ENCODE data around the gene PPP6R2.
"Not testable (repeated sequence)": the region's sequence is repeated elsewhere in the genome, so short reads cannot be mapped to it uniquely, and the experiment has no call there.

PPP6R2 gene

GRCh38 chr22:50318698-50319411 lies 24.3 kb upstream of the PPP6R2 start:
- TF ChIP-seq MYC (IDR thresholded peaks at IDR 0.05; ENCODE audit: low read depth, low read length) (no peak), POLR2A (IDR thresholded peaks at IDR 0.05; ENCODE audit: extremely low read depth, insufficient read length) (no peak)
- TF ChIP-seq, protein P1, sequence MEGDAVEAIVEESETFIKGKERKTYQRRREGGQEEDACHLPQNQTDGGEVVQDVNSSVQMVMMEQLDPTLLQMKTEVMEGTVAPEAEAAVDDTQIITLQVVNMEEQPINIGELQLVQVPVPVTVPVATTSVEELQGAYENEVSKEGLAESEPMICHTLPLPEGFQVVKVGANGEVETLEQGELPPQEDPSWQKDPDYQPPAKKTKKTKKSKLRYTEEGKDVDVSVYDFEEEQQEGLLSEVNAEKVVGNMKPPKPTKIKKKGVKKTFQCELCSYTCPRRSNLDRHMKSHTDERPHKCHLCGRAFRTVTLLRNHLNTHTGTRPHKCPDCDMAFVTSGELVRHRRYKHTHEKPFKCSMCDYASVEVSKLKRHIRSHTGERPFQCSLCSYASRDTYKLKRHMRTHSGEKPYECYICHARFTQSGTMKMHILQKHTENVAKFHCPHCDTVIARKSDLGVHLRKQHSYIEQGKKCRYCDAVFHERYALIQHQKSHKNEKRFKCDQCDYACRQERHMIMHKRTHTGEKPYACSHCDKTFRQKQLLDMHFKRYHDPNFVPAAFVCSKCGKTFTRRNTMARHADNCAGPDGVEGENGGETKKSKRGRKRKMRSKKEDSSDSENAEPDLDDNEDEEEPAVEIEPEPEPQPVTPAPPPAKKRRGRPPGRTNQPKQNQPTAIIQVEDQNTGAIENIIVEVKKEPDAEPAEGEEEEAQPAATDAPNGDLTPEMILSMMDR (IDR thresholded peaks at IDR 0.05; ENCODE audit: low read depth, low read length), result no peak
- TF ChIP-seq, protein P2, sequence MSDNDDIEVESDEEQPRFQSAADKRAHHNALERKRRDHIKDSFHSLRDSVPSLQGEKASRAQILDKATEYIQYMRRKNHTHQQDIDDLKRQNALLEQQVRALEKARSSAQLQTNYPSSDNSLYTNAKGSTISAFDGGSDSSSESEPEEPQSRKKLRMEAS (IDR thresholded peaks at IDR 0.05; ENCODE audit: low read depth, low read length), result no peak

DNA sequence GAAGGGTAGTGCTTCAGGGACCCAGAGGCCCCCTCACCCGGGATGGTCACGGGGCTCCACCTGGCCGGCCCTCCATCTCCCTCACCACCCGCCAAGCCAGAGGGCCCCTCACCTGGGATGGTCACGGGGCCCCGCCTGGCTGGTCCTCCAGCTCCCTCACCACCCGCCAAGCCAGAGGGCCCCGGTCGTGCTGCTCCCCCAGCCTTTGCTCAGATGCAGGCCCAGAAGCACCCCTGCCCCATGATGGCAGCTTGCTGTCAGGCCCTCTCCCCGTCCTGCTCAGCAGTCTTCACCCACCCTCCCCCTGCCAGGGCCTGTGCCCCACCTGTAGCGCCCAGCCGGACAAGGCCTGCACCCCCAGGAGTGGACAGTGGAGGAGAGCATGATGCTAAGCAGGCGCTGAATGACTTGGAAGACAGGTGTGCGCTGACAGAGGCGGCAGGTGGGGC lies 23.6 kb upstream of the PPP6R2 start:
- DNase-seq (ENCODE audit: low read depth), result no peak
- TF ChIP-seq, protein P2 (IDR thresholded peaks at IDR 0.05; ENCODE audit: low read depth, low read length), result no peak
- TF ChIP-seq MYC (IDR thresholded peaks at IDR 0.05; ENCODE audit: low read depth, low read length), result no peak
- no peak for TF ChIP-seq POLR2A (IDR thresholded peaks at IDR 0.05; ENCODE audit: extremely low read depth, insufficient read length)
- TF ChIP-seq, protein P1 (IDR thresholded peaks at IDR 0.05; ENCODE audit: low read depth, low read length), result no peak

More at GRCh38 chr22:50318698-50319411, 24.3 kb upstream of the PPP6R2 start:
- no peak for DNase-seq (ENCODE audit: low read depth)
- H3K4me3 ChIP-seq (ENCODE audit: low read depth, low read length), result no peak overlapping the region

GRCh38 chr22:50320116-50320515 lies 23.0 kb upstream of the PPP6R2 start:
- TF ChIP-seq, protein P1 (IDR thresholded peaks at IDR 0.05; ENCODE audit: low read depth, low read length), result no peak
- TF ChIP-seq MYC (IDR thresholded peaks at IDR 0.05; ENCODE audit: low read depth, low read length) (no peak), POLR2A (IDR thresholded peaks at IDR 0.05; ENCODE audit: extremely low read depth, insufficient read length) (no peak)
- TF ChIP-seq, protein P2 (IDR thresholded peaks at IDR 0.05; ENCODE audit: low read depth, low read length), result no peak
- DNase-seq (ENCODE audit: low read depth), result no peak
- H3K4me3 ChIP-seq (ENCODE audit: low read depth, low read length), result no peak overlapping the region

More for the DNA sequence above, 23.6 kb upstream of the PPP6R2 start:
- no peak overlapping the region for H3K4me3 ChIP-seq (ENCODE audit: low read depth, low read length)

DNA sequence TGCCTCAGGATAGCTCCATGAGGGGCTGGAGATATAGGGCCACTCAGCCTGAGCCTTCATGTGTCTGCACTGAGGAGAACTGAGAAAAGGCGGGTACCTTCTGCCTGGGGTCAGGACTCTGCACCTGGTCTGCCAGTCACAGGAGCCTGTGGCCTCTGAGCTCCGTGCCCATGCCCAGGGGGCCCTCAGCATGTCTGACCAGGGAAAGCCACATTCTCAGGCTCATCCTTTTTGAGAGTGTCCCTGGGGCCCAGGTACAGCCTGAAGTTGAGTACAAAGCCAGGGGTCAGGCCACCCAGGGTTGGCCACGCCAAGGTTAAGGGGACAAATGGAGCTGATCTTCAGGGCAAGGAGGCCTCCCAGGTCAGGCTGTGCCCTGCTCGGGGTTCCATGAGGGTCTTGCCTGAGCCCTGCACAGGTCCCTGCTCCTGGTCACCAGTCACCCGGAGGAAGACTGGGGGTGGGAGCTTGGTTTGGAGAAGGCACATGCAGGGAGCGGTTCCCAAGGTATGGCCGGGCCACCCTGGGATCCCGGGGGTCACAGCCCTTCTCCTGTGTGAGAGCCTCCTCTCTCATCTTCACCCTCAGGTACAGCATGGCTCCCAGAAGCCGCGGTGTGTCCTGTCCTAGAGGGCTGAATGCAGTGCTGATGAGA lies 22.3 kb upstream of the PPP6R2 start:
- DNase-seq (ENCODE audit: low read depth), result no peak

GRCh38 chr22:50322382-50323104 lies 20.6 kb upstream of the PPP6R2 start:
- H3K4me3 ChIP-seq (ENCODE audit: low read depth, low read length); DNase-seq (ENCODE audit: low read depth): not testable (repeated sequence)

More for the DNA sequence above, 22.3 kb upstream of the PPP6R2 start:
- no peak for TF ChIP-seq MYC (IDR thresholded peaks at IDR 0.05; ENCODE audit: low read depth, low read length)
- TF ChIP-seq, protein P2 (IDR thresholded peaks at IDR 0.05; ENCODE audit: low read depth, low read length), result no peak
- TF ChIP-seq POLR2A (IDR thresholded peaks at IDR 0.05; ENCODE audit: extremely low read depth, insufficient read length), result no peak
- TF ChIP-seq, protein P1 (IDR thresholded peaks at IDR 0.05; ENCODE audit: low read depth, low read length), result no peak
- no peak overlapping the region for H3K4me3 ChIP-seq (ENCODE audit: low read depth, low read length)

DNA sequence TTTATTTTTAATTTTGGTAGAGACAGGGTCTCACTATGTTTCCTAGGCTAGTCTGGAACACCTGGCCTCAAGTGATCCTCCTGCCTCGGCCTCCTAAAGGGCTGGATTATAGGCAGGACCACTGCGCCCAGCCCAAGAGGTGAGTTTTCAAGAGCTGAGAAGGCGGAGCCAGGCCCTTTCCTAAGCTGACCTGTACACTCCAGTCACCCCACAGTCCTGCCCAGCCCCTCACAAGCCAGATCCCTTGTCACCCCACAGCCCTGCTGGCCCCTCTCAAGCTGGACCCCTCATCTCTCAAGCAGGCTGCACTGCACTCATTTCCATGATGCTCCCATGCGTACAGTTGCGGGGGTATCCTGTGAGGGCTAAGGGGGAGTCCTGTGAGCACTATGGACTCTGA lies 19.2 kb upstream of the PPP6R2 start:
- TF ChIP-seq POLR2A (IDR thresholded peaks at IDR 0.05; ENCODE audit: extremely low read depth, insufficient read length), result no peak
- no peak for TF ChIP-seq MYC (IDR thresholded peaks at IDR 0.05; ENCODE audit: low read depth, low read length)
- TF ChIP-seq, protein P1 (IDR thresholded peaks at IDR 0.05; ENCODE audit: low read depth, low read length), result no peak
- TF ChIP-seq, protein P2 (IDR thresholded peaks at IDR 0.05; ENCODE audit: low read depth, low read length), result no peak
- H3K4me3 ChIP-seq (ENCODE audit: low read depth, low read length), result no peak overlapping the region
- DNase-seq (ENCODE audit: low read depth), result no peak

Data from NB4 (cell line).